Inferior parietal cortex (tissue), 1 donor: ENCODE results near the gene HSPA4.
A peak's percentile ranks its signal among the peaks of the same experiment; 100 is the strongest.
"Not testable (repeated sequence)": the region's sequence is repeated elsewhere in the genome, so short reads cannot be mapped to it uniquely, and the experiment has no call there.

Experiments used
- DNase-seq: peaks from one replicate; pipeline ENCODE4 v3.0.0-alpha.2; 2016; ENCODE audit errors: extremely low spot score

The HSPA4 gene

DNA sequence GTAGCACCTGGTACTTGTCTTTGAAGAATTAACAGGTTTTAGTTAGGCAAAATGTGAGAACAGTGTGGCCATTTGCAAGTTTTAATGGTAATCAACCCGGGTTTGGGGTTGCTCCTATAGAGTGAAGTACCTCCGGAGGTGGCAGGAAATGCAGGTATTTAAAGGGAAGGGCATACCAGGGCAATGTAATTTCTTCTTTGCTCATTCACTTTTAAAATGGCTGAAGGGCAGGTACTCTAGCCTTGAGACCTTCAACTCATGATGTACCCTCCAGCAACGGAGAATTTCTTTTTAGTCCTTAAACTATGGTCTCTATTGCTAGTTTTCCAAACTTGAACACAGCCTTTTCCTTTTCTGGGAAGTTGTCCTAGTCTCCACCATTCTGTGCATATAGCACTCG is 1.3 kb upstream of the HSPA4 start:
- no peak for DNase-seq

- no peak for DNase-seq
Measured at GRCh38 chr5:133051061-133051541, 712 bp upstream of the HSPA4 start.

DNA sequence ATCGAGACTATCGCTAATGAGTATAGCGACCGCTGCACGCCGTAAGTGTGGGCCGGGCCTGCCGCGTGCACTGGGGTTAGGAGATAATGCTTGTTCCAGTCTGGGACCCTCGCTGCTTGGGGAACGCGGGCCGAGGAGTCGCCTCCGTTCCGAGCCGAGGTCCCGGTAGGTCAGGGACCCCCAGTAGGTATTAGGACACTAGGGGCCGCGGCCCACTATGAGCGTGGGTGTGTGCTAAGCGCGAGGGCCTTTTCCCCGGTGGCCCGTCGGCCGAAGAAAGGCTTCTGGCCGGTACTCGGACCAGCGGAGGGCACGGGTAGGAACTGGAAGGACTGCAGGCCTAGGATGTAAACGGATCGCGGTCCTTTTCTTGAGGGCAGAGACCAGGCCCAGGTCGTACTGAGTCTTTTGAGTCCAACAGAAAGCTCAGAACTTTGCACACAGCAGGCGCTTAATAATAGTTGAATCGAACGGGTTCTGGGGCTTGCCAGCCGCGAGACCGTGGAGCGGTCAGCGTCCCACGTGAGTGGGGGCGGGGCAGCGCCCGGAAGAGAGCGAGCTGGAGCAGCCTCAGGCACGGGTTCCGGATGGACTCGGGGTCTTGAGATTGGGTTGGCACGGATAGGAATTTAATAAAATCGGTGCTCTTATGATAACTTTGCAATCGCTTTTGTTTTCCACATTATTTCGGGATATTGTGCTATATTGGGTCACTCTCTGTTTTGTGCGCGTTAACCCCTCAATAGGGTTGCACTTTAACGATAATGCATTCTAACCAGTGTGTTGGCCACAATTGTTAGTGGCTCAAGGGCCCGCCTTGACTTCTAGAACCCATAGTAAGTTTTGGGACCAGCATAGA is 733 bp downstream of the HSPA4 start:
- DNase-seq = peak; percentile 22

DNA sequence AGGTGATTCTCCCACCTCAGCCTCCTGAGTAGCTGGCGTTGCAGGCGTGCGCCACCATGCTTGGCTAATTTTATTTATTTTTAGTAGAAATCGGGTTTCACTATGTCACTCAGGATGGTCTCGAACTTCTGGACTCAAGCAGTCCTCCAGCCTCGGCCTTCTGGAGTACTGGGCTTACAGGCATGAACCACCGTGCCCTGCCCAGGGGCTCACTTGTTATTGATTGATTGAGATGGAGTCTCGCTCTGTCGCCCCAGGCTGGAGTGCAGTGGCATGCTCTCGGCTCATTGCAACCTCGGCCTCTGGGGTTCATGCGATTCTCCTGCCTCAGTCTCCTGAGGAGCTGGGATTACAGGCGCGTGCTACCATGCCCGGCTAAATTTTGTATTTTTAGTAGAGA is 1.6 kb downstream of the HSPA4 start:
- DNase-seq = no peak

DNA sequence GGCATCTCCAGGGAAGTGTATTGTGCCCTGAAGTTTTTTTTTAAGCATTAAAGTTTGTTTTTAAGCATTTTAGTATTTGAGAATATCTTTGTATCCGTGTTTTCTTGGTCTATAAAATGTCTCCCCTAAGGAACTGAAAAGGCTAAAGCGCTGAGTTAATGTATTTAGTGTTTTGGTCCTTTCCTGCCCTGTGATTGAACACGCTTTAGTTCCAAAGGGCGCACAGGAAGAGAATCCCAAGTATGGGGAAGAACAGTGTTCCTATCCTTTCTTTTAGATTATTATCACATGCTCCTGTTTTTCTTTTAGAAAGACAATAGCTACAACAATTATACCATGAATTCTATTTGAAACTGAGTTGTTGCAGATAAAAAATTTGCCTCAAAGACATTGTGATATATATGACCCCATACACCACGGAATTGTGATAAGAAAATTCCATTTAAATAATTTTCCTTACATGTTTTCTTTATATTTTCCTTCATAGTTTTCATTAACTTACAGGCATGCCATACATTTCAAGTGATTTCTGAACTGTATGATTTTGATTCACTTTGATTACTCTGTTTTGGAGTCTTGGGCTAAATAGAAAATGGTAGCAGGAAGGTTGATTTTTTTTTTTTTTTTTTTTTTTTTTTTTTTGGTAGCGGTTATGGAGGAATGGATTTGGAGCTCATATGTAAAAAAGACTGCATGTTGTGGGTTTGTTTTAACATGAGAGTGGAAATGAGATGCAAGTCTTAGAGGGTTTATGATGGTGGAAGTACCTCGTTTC is 3.1 kb downstream of the HSPA4 start:
- no peak for DNase-seq

GRCh38 chr5:133056891-133057290 is 5.1 kb downstream of the HSPA4 start:
- DNase-seq = no peak

GRCh38 chr5:133059621-133060020 is 7.8 kb downstream of the HSPA4 start:
- DNase-seq = no peak

DNA sequence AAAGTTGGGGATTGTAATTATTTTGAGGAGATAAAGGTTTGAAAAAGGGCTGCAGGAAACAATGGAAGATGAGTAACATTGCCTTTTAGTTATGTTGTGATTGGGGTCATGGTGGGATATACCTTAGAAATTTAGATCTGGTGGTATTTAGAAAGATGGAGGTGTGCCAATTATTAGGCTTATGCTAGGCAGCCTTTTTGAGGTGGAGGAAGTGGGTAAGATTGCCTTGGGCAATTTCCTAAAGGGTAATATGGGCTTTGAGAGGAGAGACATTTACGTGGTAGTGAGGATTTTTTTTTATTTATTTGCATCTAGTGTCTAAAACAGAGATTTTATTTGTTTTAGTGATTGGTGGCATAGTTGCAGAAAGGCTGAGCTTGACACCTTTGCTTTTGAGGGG is 10.5 kb downstream of the HSPA4 start:
- DNase-seq = no peak

DNA sequence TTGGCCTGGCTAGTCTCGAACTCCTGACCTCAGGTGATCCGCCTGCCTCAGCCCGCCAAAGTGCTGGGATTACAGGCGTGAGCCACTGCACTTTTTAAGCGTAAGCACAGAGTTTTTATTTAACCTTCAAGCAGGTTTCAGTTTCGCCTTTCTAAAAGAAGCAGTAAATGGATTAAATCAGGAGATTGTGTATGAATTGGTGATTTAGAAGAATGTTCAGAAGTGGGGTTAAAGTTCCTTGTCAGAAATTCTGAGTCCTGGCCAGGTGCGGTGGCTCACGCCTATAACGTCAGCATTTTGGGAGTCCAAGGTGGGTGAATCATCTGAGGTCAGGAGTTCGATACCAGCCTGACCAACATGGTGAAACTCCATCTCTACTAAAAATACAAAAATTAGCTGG is 12.2 kb downstream of the HSPA4 start:
- DNase-seq = no peak

GRCh38 chr5:133065471-133065870 is 13.7 kb downstream of the HSPA4 start:
- no peak for DNase-seq

- DNase-seq = no peak
Measured at GRCh38 chr5:133066045-133066444, 14.2 kb downstream of the HSPA4 start.

GRCh38 chr5:133072021-133072420 is 20.2 kb downstream of the HSPA4 start:
- DNase-seq = no peak

DNA sequence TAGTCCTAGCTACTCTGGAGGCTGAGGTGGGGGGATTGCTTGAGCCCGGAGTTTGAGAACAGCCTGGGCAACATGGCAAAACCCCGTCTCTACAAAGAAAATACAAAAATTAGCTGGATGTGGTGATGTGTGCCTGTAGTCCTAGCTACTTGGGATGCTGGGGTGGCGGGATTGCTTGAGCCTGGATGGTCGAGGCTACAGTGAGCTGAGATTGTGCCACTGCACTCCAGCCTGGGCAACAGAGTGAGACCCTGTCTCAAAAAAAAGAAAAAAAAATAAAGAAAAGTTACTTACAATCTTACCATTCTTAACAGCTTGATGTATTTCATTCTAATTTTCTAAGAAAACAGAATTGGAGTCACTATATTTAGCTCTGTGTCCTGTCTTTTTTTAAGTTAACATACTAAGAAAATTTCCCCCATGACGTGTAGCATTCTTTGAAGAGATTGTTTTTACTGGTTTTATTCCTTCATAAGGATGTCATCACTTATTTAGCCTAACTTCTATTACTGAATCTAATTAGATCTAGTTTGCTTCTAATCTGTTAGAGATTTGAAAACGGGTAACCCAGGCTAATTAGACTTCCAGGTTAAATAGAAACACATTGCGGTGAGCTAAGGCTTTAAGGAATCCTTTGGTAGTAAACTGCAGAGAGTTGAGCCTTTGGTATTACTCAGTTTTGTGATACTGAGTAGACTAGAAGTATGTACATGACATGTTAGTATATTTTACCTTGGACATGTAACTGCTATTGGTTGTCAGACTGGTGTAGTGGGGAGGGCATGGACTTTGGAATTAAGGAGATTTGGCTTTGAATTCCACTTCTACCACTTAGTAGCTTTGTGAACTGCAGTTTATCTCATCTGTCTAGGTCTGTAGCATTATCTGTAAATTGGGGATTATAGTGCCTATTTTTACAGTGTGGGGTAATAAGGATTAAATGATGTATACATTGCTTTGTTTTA is 24.0 kb downstream of the HSPA4 start:
- DNase-seq = no peak

DNA sequence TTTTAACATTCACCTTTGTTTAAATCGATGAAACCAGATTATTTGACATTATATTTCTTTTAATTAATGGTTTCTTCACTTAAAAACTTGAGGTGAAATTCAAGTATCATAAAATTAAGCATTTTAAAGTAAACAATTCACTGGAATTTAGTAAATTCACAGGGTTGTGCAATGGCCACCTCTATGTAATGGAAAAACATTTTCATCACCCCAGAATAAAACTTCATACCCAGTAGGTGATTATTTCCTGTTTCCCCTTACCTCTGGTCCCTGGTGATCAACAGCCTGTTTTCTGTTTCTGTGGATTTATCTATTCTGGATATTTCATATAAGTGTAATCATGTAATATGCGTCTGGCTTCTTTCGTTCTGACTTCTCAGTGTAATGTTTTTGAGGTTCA is 27.2 kb downstream of the HSPA4 start:
- no peak for DNase-seq

DNA sequence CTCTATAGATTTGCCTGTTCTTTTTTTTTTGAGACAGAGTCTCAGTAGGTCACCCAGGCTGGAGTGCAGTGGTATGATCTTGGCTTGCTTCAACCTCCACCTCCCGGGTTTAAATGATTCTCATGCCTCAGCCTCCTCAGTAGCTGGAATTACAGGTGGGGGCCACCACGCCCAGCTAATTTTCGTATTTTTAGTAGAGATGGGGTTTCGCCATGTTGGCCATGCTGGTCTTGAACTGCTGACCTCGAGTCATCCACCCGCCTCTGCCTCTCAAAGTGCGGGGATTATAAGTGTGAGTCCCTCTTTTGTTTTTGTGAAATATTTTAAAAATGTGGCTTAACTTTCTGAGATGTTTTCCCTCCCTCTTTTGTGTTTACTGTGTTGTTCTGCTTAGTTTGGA is 29.2 kb downstream of the HSPA4 start:
- DNase-seq = no peak

DNA sequence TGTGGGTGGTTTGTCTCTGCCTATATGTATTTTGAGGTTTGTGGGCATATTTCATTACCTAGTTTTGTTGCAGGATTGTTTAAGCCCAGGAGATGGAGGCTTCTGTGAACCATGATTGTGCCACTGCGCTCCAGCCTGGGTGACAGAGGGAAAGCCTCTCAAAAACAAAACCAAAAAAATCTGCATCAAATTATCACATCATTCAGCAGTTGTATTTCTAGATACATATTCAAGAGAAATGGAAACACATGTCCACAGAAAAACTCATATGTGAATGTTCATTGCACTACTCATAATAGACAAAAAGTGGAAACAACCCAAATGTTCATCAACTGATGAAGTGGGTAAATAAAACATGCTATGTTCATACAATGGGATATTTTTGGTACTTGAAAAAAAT is 29.9 kb downstream of the HSPA4 start:
- DNase-seq = no peak

- DNase-seq = no peak
Measured at GRCh38 chr5:133082128-133082527, 30.3 kb downstream of the HSPA4 start.

DNA sequence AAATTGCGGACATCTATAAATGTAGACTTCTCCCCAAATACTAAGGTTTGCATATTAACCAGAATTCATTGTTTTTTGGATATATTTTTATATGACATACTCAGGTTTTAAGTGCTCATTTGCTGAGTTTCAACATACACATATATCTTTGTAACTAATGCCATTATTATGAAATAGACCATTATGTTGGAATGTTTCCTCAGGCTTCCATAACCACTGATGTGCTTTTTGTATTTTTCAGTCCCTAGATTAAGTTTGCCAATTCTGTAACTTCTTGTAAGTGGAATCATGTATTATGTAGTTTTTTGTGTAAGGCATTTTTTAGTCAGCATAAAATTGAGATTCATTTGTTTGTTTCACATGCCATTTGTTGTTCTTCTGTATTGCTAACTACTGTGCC is 32.1 kb downstream of the HSPA4 start:
- no peak for DNase-seq

DNA sequence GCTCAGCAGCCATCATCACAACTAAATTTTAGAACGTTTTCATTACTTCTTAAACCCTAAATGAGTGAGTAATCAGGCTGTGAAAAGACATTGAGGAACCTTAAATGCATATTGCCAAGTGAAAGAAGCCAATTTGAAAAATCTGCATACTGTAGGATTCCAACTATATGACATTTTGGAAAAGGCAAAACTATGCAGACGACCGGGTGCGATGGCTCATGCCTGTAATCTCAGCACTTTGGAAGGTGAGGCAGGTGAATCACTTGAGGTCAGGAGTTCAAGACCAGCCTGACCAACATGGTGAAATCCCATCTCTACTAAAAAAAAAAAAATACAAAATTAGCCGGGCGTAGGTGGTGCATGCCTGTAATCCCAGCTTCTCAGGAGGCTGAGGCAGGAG is 33.4 kb downstream of the HSPA4 start:
- not testable (repeated sequence) for DNase-seq

DNA sequence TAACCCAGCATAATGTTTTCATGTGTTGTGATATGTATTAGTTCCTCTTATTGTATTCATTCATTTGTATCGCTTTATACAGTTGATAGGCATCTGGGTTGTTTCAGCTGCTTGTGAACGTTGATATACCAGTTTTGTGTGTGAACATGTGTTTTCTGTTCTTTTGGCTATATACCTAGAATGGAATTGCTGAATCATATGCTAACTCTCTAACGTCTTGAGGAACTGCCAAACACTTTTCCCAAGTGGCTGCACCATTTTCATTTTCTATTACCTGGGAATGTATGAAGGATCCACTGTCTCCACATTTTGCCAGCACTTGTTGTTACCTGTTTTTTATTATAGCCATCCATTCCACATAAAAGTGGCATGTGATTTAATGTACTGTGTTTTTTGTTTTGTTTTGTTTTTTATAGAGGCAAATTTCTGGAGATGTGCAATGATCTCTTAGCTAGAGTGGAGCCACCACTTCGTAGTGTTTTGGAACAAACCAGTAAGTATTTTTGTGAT is 34.6 kb downstream of the HSPA4 start:
- DNase-seq = no peak

- no peak for DNase-seq
Measured at GRCh38 chr5:133088064-133088463, 36.3 kb downstream of the HSPA4 start.

DNA sequence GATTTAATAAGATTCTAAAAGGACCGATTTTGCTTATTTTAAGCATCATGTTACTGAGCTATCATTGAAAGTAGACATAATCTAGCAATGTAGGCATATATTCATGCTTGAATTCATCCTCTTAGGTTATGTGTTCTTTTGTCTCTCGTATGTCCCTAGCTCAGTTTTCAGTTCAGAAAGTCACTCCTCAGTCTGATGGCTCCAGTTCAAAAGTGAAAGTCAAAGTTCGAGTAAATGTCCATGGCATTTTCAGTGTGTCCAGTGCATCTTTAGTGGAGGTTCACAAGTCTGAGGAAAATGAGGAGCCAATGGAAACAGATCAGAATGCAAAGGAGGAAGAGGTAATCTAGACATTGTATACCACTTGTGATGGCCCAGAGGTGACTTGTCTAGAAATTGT is 39.2 kb downstream of the HSPA4 start:
- DNase-seq = no peak
